Kidney (tissue), 14 donors: ENCODE results near the gene IRF6. TPM values are rescaled to one million over a fixed set of nuclear protein-coding genes. Genes with fewer than 3 reads are reported as not detected.

Experiments
- DNase-seq, 5 donors: peaks; one replicate each; pipeline ENCODE4 v3.0.0-alpha.2; 2013 to 2020
- FAIRE-seq: peaks from 2 replicates; lab custom pipeline; 2012; peaks lifted over from hg19 to GRCh38; lab: Jason Lieb, UNC
- H3K27ac ChIP-seq, 2 donors: one replicate each; pipeline ENCODE4 v1.7.0; 2013; ENCODE audit warnings: low read depth in 2 of 2, low read length in 2 of 2, inconsistent platforms in 1 of 2
- H3K27me3 ChIP-seq: one replicate; pipeline ENCODE4 v1.7.1; 2013; ENCODE audit warnings: low read length, inconsistent platforms; ENCODE audit not compliant: control insufficient read depth, insufficient read depth
- H3K36me3 ChIP-seq, 3 donors: one replicate each; pipeline versions ENCODE4 v1.7.0 to v1.7.1; 2013; ENCODE audit warnings: low read length in 3 of 3, control low read depth in 1 of 3, inconsistent platforms in 1 of 3; ENCODE audit not compliant: insufficient read depth in 3 of 3, control insufficient read depth in 2 of 3
- H3K4me1 ChIP-seq, 3 donors: one replicate each; pipeline versions ENCODE4 v1.7.0 to v1.7.1; 2013; ENCODE audit warnings: low read length in 3 of 3, inconsistent platforms in 1 of 3, low read depth in 1 of 3; ENCODE audit not compliant: control insufficient read depth in 2 of 3, insufficient read depth in 2 of 3
- H3K4me3 ChIP-seq, 3 donors: one replicate each; pipeline versions ENCODE4 v1.7.0 to v1.8.1; 2013; ENCODE audit warnings: low read length in 3 of 3, control low read depth in 1 of 3, inconsistent platforms in 1 of 3
- H3K9ac ChIP-seq, 3 donors: one replicate each; pipeline versions ENCODE4 v1.7.0 to v1.7.1; 2013; ENCODE audit warnings: low read length in 3 of 3, control low read depth in 1 of 3, inconsistent platforms in 1 of 3
- H3K9me3 ChIP-seq, 3 donors: one replicate each; pipeline versions ENCODE4 v1.7.0 to v1.7.1; 2013; ENCODE audit warnings: low read length in 3 of 3, control low read depth in 1 of 3, inconsistent platforms in 1 of 3; ENCODE audit not compliant: control insufficient read depth in 2 of 3, insufficient read depth in 1 of 3
- CTCF ChIP-seq: IDR thresholded peaks from 3 replicates; pipeline ENCODE4 v1.5.1; 2012; ENCODE audit warnings: mild to moderate bottlenecking, moderate library complexity, borderline replicate concordance; ENCODE audit not compliant: insufficient read depth; ENCODE audit errors: extremely low read depth
- intact Hi-C: fragments of 100-400 bp; cut with DNase I; formaldehyde crosslinking; loops from one replicate; pipeline ENCODE4 v1.11.1; 2022
- polyA plus RNA-seq: library from polyadenylated mRNA; stranded (reverse); fragments of 350-450 nt; fragmentation: Illumina TruSeq; extraction: RNeasy Lipid Tissue Mini Kit (QIAGEN cat#74804); gene quantifications from one replicate; pipeline ENCODE4 v1.2.3, GENCODE V29; 2014; ENCODE audit warnings: low read depth, low replicate concordance; ENCODE audit not compliant: insufficient read depth
- total RNA-seq: library from RNA; stranded (reverse); fragmentation: NEBNext Ultra II Directional; extraction: Animal tissue kit (Norgen Biotek cat#: 25700); gene quantifications from one replicate; pipeline ENCODE4 v1.2.1, GENCODE V29; 2021
- donor health status: control.
- donor health status: control.
- donor health status: control.
- donor health status: control.
- donor health status: control.
- donor health status: DM: yes; HTN: yes; CAD: no.
- donor health status: Normal renal cell carcinoma (clear cell type).

Gene IRF6
- total and polyA plus RNA-seq, 2 donors from 2014 or later = 24.0 to 37.1 TPM

GRCh38 chr1:209769171-209769904, 36.6 kb downstream of the IRF6 start:
- Histone ChIP-seq H3K9ac (no peak overlapping the region), H3K4me3 (peak overlapping the region in 2 of 3 donors; percentile 0 to 21), H3K4me1 (peaks cover 3 to 14% (median 5%) of the 10 kb centered on the region in 3 donors), H3K27ac (peak overlapping the region; percentile 32 to 38), H3K27me3 (no peaks in the 10 kb centered on the region), H3K9me3 (no peaks in the 10 kb centered on the region), H3K36me3 (no peaks in the 10 kb centered on the region)
- peak in 2 of 5 donors; percentile 66 to 86 for DNase-seq
- no peak for FAIRE-seq
- intact Hi-C loops = no loop called here
- TF ChIP-seq CTCF = no peak

- DNase-seq = peak in 1 of 5 donors; percentile 72
Observed at GRCh38 chr1:209768354-209768774, 37.6 kb downstream of the IRF6 start.

GRCh38 chr1:209767706-209768105, 38.2 kb downstream of the IRF6 start:
- intact Hi-C loops = no loop called here
- peaks cover 3 to 14% (median 5%) of the 10 kb centered on the region in 3 donors for H3K4me1 ChIP-seq
- DNase-seq (no peak), FAIRE-seq (no peak)
- H3K27ac ChIP-seq = no peak overlapping the region
- no peak for TF ChIP-seq CTCF
- no peaks in the 10 kb centered on the region for H3K9me3 ChIP-seq
- H3K27me3 ChIP-seq = no peaks in the 10 kb centered on the region
- H3K9ac ChIP-seq = no peak overlapping the region
- no peak overlapping the region for H3K4me3 ChIP-seq
- no peaks in the 10 kb centered on the region for H3K36me3 ChIP-seq

More at GRCh38 chr1:209768354-209768774, 37.6 kb downstream of the IRF6 start:
- H3K4me1 ChIP-seq = peaks cover 3 to 14% (median 5%) of the 10 kb centered on the region in 3 donors
- peak overlapping the region in 1 of 3 donors; percentile 21 for H3K4me3 ChIP-seq
- TF ChIP-seq CTCF = no peak
- H3K27me3 ChIP-seq = no peaks in the 10 kb centered on the region
- no peaks in the 10 kb centered on the region for H3K9me3 ChIP-seq
- no peaks in the 10 kb centered on the region for H3K36me3 ChIP-seq
- no peak for FAIRE-seq
- no peak overlapping the region for H3K9ac ChIP-seq
- intact Hi-C loops = no loop called here
- no peak overlapping the region for H3K27ac ChIP-seq
